Measurements from ENCODE around the gene CTNNA2.

CTNNA2 gene

GRCh38 chr2:79715338-79715737 is 202.5 kb downstream of the CTNNA2 start:
- no peak for DNase-seq

DNA sequence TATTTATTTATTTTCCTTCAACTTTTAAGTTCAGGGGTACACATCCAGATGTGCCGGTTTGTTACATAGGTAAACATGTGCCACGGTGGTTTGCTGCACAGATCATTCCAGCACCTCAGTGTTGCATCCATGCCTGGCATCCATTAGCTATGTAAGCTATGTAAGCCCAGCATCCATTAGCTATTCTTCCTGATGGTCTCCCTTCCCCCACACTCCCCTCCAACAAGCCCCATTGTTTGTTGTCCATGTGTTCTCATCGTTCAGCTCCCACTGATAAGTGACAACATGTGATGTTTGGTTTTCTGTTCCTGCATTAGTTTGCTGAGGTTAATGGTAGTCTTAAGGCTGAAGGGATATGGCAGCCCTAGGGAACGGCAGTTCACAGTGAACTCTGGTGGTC is 203.4 kb downstream of the CTNNA2 start:
- no peak for DNase-seq

- DNase-seq = no peak
These were observed 204.6 kb downstream of the CTNNA2 start for GRCh38 chr2:79717364-79718007.

- no peak for DNase-seq
These were observed 208.2 kb downstream of the CTNNA2 start for GRCh38 chr2:79721061-79721460.

- DNase-seq = no peak
These were observed 209.1 kb downstream of the CTNNA2 start for GRCh38 chr2:79721966-79722365.

DNA sequence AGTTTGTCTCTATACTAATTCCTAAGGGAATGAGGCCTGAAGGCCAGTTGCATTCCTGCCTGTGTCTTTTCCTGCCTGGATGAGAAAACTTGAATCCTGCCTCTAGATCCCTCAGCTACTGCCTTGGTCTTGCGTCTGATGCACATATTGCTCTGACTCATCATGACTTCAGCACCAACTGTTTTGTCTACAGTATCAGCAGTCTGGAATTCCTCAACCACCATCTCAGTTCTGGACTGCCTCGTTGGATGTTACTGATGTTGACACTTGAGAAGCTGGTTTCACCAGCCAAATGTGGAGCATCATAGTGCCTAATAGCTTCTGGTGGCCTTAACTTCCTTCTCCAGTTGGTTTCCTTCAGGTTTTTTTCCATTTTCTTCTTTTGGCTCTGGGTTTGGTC is 211.0 kb downstream of the CTNNA2 start:
- DNase-seq = no peak

GRCh38 chr2:79729532-79729931 is 216.7 kb downstream of the CTNNA2 start:
- DNase-seq = no peak

DNA sequence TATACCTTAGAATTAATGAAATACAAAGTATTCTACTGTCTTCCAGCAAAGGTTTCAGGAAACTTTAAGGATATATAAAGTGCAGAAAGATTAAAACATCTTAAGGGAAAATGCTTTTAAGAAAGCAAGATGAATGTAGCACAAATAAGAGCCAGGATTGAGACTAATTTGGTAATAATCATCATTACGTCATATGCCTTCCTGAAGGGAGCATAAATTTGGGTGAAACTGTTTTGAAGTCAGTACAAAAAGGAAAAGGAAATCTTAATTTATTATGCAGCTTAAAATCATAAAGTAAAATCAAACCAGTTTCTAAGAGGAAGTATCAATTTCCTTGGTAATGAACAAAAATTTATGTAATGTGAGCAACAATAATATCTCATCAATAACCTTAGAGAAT is 221.7 kb downstream of the CTNNA2 start:
- no peak for DNase-seq

DNA sequence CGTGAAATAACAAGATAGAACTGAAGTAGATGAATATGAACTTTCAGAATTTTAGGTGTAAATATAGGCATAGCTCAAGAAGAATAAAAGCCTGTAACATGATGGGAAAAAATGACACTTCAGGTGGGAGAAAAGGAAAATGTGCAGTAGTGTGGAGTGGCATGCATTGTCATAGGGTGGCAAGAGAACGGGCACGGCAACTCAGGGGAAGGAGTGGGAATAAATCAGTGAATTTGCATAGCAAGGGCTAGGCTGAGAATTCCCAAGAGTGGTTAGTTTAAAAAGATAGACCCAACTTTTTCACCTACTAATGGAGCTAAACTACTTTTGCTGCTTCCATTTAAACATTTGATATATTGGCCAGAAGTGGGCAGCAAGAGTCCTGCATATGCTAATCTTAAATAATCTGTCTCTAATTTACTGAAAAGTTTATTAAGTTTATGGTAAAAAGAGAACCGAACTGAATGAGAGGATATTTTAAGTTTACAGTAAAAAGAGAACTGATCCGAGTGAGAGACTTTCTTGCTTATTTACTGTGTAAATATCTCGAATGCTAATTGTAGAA is 228.1 kb downstream of the CTNNA2 start:
- DNase-seq = no peak

DNA sequence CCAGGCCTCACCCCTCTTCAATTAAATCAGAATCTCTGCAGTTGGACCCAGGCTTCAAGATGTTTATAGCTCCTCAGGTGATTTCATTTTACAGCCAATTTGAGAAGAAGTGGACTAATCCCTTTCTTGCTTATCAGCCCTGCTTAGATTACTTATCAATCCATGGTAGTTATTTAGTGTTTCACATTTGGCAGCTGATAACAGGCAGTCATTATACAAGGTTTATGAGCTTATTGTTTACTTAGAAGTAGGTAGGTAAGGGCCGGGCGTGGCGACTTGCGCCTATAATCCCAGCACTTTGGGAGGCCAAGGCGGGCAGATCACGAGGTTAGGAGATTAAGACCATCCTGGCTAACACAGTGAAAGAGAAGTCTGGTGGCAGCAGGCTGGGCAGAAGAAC is 237.5 kb downstream of the CTNNA2 start:
- DNase-seq = no peak

- DNase-seq = no peak
These were observed 244.7 kb downstream of the CTNNA2 start for GRCh38 chr2:79757526-79757925.

- no peak for DNase-seq
These were observed 245.2 kb downstream of the CTNNA2 start for GRCh38 chr2:79758042-79758441.

DNA sequence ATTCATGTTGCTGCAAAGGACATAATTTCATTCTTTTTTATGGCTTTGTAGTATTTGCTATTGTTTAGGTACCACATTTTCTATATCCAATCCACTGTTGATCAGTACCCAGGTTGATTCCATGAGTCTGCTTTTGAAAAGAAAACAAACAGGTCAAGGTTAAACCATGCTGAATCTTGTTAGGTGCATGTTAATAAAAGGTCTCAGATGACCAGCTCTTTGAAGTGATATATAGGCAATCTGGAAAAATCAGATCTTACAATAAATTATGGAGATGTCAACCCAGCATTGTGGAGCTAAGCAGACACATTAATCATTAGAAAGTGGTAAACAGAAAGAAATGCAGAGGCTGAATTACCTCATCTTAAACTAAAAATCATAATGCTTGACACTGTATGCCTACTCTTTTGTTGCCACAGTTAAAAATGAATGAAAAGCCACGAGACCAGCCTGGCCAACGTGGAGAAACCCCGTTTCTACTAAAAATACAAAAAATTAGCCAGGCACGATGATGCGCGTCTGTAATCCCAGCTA is 246.0 kb downstream of the CTNNA2 start:
- no peak for DNase-seq

GRCh38 chr2:79770926-79771325 is 258.1 kb downstream of the CTNNA2 start:
- DNase-seq = no peak

- DNase-seq = no peak
These were observed 258.6 kb downstream of the CTNNA2 start for GRCh38 chr2:79771493-79771892.

- no peak for DNase-seq
These were observed 261.2 kb downstream of the CTNNA2 start for GRCh38 chr2:79774016-79774415.

- no peak for DNase-seq
These were observed 263.6 kb downstream of the CTNNA2 start for GRCh38 chr2:79776461-79776860.

DNA sequence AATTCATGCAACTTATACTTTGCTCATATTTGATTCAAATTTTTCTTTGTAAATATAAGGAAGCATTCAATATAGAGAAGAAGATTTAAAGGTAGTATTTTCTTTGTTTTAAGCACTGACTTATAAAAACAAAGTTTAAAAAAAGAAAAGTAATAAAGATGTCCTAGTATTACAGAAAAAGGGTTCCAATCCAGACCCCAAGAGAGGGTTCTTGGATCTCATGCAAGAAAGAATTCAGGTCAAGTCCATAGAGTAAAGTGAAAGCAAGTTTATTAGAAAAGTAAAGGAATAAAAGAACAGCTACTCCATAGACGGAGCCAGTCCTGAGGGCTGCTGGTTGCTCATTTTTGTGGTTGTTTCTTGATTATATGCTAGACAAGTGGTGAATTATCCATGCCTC is 267.9 kb downstream of the CTNNA2 start:
- DNase-seq = no peak

GRCh38 chr2:79782576-79783452 is 270.0 kb downstream of the CTNNA2 start:
- DNase-seq = no peak

GRCh38 chr2:79788952-79789651 is 276.3 kb downstream of the CTNNA2 start:
- no peak for DNase-seq

DNA sequence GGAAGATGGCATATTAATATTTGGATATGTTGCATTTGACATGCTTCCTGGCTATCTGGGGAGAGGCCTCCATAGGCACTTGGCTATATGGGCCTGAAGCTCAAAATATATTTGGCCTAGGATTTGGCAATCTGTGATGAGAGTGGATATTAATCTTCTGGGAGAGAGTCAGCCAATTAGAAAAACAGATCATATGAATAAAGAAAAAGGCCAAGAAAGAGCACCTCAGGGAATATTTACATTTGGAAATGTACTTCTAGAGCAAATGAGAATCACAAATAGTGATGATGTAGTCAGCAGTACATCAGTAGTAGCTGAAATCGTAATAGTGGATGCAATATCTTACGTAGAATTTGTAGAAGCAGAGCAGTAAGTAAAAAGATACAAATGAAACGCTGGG is 277.0 kb downstream of the CTNNA2 start:
- no peak for DNase-seq

GRCh38 chr2:79792090-79792489 is 279.2 kb downstream of the CTNNA2 start:
- DNase-seq = no peak

- DNase-seq = no peak
These were observed 280.2 kb downstream of the CTNNA2 start for GRCh38 chr2:79793006-79793405.

Measured in NCI-H2029 treated with DMSO at 0.1 percent for 48 hours (cell line).